Measurements from ENCODE around the gene SP140.

Gene SP140

DNA sequence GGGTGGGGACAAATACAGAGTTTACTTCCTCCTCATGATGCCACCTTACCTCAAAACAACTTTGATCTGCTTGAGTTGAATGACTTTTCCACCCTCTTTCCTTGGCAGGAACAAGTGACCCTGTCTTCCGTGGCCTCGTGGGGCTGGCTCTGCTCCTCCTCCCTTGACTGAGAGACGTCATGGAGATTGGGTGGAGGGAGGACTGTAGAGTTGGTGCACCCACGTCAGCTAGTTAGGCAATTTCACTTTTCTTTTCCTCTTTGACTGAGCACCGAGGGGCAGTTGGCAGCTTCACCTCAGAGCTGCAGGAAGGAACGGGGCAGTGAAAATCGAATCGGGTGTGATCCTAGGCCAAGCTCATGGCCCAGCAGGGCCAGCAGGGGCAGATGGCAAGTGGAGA, at the start of gene SP140:
SP140 (plus strand) TSS at position 251 of the 400 bp plus-strand sequence; CDS start at position 360, 109 bp downstream.
- no peak for DNase-seq

DNA sequence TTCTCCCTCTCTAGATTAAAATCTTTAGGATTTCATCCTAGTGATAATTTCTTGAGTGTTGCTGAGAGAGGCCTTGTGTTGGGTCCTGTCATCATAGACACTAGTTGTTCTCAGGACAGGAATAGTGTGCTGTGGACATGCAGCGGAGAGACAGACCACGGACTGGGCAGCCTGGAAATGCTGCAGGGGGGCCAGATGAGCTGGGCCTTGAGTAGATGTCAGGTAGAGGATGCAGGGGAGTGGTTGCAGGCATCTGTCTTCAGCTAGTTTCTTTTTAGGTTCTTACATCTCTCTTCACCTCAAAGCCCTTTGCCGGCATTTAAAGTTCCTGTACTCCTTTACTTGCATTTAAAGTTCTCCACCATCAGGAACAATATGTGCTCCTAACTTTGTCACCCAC, 48.5 kb upstream of the SP140 start:
- DNase-seq: no peak

DNA sequence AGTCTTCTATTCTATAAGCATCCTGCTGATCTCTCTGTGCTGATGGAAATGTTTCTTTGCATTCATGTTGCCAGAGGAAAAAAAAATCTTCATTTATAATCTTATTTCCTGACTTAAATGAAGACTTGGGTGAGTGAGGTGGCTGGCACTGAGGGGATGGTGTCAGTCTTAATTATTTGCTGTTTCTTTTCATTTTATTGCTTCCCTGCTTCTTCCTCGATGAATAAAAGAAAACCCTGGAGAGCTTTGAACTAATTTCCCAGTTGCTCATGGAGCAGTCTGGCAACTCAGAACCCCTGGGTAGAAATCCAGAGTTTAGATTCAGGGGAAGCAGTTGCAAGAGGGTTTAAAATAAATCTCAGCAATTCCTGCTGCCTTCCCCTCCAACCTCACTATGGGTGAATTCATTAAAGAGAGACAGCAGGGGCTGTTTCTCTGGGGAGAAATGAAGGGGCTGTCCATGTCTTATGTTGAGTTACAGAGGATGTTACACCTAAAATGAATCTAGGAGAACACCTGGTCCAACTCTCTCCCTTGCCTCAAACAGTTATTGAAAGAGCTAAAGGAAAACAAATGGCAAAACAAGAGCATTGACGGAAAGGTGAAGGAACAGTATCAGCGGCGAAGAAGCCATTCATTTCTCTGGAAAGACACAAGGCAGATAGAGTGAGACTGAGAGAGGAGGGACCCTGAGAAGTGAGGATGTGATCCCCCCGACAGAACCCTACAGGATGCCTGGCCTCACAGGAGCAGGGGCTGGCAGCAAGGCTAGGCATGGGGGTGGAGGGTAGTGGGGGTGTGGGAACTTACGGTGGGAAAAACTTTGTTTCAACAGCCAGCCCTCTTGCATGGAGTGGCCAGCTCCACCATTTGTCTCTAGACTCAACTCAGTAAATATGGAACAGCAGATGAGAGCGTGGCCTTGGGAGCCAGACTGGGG, 46.7 kb upstream of the SP140 start:
- no peak for DNase-seq

DNA sequence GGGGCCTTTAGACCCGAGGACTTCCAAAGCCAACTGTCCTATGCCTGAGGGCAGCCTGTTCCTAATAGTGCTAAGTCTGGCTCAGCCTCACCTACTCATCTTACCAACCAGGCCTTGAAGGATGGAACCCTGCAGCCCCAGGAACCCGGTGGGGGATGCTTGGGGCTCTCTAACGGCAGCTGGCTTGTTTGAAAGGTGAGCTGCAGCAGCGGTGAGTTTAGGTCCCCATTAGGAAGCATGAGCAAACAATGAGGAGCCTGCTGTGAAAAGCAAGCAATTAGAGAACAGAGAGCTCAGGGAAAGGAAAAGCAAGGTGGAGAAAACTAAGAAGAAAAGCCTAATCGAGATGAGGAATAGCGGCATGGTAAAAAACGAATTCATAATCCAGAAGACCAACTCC, 45.6 kb upstream of the SP140 start:
- DNase-seq: no peak

DNA sequence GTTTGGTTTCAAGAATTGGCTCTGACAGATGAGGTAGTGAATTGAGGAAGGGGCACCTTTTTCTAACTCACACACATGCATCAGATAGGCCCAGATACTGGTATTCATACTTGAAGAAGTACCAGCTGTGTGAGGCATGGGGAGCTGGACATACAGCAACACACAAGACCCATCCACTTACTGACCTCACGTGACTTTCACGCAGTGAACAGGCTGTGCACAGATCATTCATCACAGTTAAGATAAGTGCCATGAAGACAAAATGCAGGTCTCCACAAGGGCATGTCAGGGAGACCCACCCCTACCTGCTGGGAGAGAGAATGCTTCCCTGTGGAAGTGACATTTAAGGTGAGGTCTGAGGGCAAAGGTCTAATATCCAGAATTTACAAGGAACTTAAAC, 44.3 kb upstream of the SP140 start:
- no peak for DNase-seq

DNA sequence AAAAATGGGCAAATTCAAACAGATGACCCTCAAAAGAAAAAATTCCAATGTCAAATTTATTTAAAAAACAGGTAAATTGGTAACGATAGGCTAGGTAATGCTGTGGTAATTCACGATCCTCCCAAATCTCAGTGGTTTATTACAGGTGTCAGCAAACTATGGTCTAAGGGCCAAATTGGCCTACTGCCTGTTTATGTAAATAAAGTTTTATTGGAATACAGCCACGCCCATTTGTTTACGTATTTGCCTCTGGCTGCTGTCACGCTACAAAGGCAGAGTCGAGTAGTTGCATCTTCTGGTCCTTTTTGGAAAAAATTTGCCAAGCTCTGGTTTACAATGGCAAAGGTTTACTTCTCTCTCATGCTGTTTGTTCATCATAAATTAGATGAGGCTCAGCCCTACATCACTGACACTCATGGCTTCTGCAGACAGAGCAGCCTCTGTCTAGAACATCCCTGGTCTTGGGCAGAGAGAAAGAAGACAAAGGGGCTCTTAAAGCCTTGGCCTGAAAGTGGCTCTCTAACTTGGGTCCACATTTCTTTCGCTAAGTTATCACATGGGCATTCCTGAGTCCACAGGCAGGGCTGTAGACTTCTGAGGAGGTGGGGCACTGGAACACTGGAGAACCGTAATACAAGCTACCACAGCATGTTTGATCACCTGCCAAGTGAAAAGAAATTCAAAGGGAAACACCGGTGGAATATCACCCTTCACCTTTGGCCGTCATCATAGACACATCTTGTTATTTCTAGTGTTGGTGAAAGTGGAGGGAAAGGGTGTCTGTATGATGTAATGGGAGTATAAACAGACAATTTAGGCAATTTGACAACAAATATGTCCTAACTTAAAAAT, 40.6 kb upstream of the SP140 start:
- peak; percentile 2 for DNase-seq

DNA sequence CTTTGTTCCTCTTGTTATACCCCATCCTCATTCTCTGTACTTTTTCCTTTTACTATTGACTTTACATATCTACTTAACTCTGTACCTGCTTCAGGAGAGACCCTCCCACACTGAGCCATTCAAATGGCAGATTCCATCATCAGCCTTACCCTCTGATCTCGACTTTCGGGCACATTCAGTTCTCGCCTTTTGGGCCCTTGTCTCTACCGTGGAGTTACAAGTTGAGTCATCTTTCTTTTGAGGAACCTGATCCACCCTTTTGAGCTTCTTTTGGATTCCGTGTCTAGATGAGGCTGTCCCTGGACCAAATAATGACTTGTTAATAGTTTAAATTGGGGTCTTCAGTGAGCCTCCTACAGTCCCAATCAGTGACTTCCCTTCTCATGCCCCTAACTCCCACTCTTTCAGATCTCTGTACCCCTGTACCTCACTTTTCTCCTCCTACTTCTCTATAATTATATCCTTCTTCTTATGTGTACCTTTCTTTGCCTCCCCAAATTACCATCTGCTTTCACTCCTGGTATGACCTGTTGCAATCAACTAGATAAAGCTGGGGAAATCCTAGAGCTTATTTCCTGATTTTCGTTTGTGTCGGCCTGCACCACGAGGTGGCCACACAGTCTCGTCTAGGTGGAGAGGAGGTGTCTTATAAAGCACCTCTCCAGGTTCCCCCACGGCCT, 23.0 kb upstream of the SP140 start:
- no peak for DNase-seq

DNA sequence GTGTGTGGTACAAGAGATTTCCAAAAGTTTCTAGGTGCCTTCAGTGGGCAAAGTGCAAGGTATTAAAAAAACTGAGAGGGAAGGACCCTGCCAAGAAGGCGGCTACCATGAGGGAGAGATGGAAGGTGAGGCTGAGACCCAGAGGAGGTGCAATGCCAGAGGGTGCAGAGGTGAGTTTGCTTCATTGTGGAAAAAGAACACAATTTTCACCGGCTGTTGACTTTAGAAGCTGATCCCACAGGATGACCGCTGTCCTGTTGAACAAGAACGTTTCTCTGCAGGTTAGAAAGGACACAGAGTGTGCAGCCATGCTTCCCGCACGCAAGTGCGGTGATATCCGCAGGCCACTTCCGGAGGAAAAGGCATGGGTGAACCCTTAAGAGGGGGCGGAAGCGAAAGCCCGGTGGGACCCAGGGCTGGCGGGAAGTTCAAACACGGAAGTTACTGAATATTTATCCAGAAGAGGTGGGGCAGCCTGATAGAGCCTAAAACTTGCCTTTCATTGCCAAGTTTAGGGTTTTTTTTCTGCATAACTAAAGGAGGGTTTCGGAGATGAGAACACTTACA, 22.3 kb upstream of the SP140 start:
- no peak for DNase-seq

DNA sequence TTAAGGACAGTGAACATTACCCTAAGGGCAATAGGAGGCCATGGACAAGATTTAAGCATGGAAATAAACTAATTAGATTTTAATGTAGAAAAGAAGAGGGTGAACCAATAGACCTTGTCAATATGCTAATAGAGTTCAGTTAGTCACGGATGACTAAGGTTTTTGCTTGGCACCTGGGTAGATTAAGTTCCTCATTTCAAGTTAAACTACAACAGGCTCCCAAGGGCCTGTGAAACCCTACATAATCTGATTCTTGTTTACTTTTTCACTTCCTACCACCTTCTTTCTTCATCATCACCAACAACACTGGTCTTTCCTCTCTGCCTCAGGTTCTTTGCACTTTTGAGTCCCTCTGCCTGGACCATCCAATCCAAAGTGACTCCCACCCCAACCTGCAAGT, 20.5 kb upstream of the SP140 start:
- DNase-seq: no peak

DNA sequence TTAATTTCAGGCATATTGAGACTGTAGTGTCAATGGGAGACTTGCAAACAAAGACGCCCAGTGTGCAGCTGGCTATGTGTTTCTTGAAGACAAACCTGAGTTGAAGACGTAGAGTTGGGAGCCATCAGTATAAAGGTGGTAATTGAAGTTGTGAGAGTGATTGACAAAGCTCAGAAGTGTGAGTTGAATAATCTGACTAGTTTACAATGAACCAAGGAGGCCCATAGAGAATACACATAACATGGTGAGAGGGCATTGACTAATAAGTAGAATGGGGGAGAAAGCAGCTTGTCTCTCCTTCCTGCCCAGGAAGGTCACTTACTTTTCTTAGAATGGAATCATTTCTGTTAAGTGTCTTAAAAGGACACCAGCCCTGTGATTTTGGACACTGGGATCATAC, 19.8 kb upstream of the SP140 start:
- DNase-seq: no peak

DNA sequence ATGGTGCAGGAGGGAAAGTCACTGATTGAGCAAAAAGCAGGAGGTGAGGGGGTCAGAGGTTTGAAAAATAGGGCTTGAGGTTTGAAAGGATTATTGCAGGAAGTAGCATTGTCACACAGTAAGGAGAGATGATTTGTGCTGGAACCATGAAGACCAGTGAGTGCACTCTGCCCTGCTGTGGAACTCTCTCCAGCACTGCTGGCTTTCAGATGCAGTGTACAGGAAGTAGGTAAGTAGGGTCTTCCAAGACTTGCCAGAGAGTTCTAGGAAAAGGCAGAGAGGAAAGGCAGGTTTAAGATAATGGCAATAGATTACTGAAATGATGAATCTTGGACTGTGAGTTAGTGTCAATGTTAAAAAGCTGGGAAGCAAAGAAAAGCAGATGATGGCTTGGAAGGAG, 17.0 kb upstream of the SP140 start:
- DNase-seq: no peak

DNA sequence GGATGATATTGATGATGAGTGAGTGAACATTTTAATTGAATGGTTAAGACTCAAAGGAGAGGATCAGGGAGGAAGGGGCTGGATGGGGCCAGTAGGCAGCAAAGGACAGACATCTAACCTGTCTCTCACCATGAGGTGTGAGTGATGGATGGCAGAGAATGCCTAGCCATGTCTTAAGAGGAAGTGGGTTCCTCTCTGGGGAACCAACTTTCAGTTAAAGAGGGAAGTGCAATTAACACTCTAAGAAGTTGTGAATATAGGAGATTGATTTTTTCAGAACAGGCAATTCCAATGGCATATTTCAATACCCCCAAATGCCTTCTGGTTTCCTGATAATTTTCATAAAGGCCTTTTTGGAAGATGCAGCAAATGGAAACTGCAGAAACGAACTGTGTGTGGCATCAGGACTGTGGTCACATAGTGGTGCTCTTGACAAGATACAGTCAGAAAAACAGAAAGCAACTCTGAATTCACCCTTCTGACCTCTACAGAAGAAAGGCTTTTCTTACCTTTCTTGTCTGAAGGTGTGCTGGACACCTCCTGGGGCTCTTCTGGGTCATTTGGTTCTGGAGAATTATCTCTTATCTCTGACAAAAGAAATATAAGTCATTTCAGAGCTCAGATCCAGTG, 16.0 kb upstream of the SP140 start:
- no peak for DNase-seq

DNA sequence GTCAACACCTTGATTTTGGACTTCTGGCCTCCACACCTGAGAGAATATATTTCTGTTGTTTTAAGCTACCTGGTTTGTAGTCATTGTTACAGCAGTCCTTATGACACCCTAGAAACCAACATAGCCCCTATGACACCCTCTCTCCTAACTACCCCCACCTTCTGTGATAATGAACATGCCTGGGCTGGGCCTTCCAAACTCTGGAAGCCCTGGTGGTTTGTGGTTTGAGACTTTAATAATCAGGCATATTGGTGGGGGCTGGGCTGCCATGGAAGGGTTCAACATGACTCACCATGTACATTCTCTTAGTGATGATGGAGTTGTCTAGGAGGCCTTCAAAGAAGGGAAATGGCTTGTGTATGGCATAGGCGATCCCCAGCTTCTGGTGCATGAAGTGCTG, 9.0 kb upstream of the SP140 start:
- peak; percentile 3 for DNase-seq

DNA sequence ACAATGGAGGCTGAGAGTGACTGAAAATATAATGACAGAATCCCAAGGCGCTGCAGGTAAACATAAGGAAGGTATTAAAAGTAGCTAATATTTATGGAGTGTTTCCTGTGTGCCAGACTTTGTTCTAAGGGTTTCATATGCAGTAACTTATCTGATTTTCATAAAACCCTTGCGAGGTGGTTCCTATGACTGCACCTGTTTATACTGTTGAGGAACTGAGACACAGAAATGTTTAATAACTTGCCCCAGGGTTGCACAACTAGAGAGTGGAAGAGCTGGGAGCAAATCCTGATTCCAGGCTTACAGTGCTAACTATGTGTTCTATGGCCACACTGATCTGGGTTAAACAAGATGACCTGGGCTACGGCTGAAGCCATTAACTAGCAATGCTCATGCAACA, 8.1 kb upstream of the SP140 start:
- no peak for DNase-seq

DNA sequence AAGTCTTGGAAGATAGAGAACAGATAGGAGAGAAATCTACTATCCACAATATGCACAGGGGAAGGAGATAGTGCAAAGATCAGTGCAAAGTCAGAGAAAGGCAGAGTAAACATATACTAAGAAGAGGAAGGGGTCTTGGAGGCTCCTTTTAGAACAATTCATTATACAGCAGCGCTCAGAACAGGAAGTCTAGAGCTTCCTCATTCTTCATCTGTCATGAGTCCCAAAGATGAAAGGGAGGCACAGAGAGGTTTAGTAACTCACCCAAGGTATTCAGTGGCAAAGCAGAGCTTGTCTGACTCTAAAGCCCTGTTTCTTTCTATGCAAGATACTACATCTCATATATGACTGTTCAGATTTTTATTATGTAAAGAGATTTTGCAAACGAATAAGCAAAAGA, 7.1 kb upstream of the SP140 start:
- no peak for DNase-seq

DNA sequence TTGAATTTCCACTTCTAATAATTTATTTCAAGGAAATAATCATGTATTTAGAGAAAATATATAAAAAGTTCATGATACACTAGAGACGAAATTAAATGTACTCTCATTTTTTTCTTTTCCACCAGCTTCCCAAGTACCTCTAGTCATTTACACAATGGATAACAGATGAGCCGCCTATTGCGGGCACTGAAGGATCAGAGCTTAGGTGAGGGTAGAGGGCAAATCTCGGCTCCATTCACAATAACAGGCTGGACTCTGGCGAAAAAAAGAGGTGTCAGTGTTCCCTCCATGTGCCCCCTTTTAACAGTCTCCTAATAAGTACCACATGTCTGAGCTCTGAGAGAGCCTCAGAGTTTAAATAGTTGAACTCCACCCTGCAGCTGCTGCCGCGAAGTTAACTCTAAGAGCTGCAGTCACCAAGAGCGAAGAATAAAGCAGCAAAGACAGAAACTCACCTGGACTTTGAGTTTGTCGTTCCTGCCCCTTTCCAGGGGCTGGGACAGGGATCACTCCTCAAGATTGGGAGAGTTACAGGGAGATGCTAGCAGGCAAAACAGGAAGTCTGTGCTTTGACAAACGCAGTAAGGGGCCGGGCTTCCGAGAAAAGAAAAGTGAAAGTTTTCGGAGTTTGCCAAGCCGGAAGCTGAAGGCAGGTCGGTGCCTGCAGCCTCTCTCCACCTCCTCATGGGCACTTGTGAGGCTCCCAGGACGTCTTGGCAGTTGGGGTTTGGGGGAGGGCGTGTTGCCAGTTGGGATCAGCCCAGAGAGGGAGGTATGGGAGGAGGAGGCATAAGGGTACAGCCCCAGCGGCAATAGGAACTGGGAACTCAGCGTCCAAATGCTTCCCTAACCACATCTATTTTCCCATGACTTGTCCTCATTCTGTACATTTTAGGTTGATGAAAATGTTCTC, 5.9 kb upstream of the SP140 start, which contains the start of gene SP110:
SP110 (minus strand) TSS at position 566 of the 913 bp plus-strand sequence. CDS start 3,057 bp downstream, outside the sequence.
- DNase-seq: peak; percentile 78

DNA sequence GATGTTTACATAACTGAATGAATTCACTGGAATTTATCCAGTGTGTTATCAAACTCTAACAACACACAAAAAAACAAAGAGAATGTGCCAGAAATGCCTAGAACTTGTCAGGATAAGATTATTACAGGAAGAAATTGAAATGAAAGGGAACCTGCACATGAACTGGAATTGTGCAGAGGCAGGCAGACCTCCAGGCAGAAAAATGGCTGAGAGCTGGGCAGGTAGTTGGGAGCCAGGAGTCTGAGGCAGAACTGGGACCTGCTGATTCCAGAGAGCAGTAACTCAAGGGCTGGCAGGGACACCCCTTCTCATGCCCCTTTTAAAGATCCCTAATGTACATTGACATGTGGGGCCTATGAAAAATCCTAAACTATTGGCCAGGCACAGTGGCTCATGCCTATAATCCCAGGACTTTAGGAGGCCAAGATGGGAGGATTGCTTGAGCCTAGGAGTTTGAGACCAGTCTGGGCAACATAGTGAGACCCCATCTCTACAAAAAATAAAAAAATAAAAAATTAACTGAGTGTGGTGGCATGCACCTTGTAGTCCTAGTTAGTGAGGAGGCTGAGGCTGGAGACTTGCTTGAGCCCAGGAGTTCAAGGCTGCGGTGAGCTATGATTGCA, 5.1 kb upstream of the SP140 start:
- no peak for DNase-seq

DNA sequence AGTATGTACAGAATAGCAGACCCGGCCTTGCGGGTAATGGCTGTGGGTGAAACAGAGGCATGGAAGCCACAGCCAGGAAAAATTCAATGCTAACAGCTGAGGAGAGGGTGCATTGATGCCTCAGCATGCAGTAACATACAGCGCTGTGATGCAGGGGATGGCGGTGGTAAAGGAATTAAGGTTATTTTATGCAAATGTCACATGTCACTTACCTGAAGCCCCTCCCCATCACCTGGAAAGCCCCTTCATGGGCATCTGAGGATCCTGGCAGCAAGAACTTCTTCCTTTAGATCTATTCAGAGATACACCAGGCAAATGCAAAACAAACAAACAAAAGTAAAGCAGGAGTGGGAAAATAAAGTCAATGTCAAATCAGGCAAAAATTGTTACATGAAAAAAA, 4.0 kb upstream of the SP140 start:
- no peak for DNase-seq

DNA sequence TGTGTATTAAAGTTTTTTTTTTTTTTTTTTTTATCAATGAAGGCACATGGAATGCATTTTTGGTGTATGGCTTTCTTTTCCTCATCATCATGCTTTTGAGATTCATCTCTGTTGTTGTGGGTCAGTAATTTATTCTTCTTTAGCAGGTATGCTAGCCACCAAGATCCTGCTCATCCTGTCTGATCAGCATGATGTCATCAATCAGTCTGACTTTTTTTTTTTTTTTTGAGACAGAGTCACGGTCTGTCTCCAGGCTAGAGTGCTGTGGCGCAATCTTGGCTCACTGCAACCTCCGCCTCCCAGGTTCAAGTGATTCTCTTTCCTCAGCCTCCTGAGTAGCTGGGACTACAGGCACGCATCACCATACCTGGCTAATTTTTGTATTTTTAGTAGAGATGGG, 2.7 kb upstream of the SP140 start:
- peak; percentile 7 for DNase-seq

DNA sequence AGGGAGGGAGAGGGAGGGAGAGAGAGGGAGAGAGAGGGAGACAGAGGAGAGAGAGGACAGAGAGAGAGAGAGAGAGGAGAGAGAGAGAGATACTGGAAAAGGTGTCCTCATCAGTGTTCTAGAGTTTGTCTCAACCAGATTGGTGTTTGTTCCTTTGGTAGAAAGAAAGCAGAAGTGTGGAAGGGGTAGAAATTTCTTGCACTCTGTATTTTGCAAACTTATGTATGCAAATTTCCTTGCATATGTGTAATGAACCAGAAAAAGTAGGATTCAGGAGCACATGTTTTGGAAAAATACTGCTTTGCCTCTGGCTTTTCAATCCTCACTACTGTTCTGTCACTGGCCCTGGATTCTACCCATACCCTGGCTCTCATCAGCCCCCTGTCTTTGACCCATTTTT, 1.1 kb upstream of the SP140 start:
- DNase-seq: no peak

DNA sequence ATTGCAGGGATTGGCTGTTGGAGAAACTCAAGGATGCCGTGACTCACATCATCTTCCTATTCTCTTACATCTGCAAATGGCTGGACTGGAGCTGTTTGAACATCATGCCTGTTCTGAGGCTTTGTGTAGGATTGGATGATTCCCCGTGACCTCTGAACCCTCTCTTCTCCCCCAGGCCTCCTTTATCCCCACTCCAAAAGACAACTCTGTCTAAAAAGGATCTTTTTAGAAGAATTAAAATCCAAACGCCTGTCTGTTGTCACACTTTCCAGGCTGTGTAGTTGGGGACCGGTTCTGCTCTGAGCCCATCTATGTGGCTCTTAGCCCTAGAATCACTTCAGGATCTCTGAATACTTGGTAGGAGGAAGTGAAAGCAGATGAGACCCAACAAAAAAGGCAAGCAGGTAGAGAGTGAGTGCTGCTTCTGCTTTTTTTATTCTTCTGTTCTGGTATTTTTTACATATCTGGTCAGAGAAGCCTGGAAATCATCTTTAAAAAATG, 565 bp downstream of the SP140 start:
- no peak for DNase-seq
